Limb (tissue), 2 donors: ENCODE data around the gene ITGA11.
A peak's percentile ranks its signal among the peaks of the same experiment; 100 is the strongest.
"Not testable (repeated sequence)": the region's sequence is repeated elsewhere in the genome, so short reads cannot be mapped to it uniquely, and the experiment has no call there.

ENCODE experiments used
- DNase-seq, 2 donors: peaks; one replicate each; pipeline ENCODE4 v3.0.0-alpha.2; 2016; ENCODE audit errors: extremely low spot score in 2 of 2

The ITGA11 gene

GRCh38 chr15:68410466-68411342 is 21.3 kb downstream of the ITGA11 start:
- DNase-seq, result peak in 1 of 2 donors; percentile 13

GRCh38 chr15:68409736-68410370 is 22.1 kb downstream of the ITGA11 start:
- peak in 1 of 2 donors; percentile 17 for DNase-seq

- no peak for DNase-seq
These were observed 23.0 kb downstream of the ITGA11 start for GRCh38 chr15:68408971-68409370.

- peak in 1 of 2 donors; percentile 16 for DNase-seq
These were observed 23.8 kb downstream of the ITGA11 start for GRCh38 chr15:68407886-68408881.

DNA sequence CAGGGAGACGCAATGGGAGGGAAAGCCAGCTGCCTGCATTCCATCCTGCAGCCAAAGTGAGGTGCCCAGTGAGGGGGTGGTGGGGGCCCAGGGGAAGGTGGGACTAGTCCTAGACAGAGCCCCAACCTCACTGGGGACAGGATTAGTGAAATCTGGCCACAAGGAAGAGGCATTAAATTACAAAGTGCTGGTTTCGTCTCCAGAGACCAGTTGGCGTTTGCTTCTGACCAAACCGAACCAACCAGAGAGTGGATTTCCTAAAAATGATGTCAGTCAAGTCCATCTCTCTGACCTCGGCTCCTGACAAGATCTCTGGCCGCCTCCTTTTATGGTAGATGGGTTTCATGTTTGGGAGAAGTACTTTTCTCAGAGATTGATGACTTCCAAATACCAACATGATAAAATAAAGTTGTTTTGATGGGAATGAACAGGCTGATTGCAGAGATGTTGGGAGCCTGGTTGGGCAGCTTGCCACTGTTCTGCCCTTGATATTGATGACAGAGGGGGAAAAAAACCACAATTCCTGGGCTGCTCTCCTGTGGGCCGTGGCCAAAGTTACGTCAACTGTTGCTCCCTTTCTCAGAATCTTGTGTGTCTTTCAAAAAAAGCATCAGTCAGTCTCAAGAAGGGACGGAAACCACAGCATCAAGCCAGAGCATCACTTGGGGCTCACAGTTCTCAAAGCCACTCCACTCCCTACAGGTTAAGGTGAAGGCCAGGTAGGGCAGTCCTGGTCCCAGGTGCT is 24.6 kb downstream of the ITGA11 start:
- peak in 1 of 2 donors; percentile 34 for DNase-seq

GRCh38 chr15:68405378-68406250 is 26.3 kb downstream of the ITGA11 start:
- peak in 1 of 2 donors; percentile 16 for DNase-seq

DNA sequence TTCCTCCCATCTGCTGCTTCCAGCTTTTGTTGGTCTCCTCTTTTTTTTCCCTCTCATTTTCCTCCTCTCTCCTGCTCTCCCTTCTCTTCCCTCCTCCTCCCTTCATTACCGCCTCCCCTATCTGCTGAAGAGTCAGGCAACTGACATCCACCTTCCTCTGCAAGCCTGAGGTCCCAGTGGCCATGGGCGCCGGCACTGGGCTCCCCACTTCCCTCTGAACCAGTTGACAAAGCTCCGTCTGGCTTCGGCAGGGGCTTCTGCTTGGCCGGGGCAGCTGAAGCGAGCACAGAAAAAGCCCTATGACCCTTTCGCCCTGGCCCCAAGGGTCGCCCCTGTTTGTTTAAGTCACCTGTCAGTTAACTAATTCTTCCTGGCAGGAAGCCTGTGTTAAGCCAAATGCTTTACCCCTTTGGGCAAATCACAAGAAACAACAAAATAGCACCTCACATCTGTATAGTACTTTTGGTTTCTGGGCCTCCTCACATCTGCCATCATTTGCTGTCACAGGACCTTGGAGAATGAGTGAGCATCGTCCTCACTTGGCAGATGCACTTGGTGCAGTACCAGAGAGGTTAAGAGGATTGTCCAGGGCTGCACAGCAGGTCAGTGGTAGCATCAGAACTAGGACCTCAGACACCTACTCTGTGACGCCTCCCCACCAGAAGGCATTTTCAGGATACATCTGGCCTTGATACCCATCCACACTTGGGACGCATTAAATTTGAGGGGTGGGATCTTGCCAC is 27.7 kb downstream of the ITGA11 start:
- DNase-seq, result peak in 1 of 2 donors; percentile 11

DNA sequence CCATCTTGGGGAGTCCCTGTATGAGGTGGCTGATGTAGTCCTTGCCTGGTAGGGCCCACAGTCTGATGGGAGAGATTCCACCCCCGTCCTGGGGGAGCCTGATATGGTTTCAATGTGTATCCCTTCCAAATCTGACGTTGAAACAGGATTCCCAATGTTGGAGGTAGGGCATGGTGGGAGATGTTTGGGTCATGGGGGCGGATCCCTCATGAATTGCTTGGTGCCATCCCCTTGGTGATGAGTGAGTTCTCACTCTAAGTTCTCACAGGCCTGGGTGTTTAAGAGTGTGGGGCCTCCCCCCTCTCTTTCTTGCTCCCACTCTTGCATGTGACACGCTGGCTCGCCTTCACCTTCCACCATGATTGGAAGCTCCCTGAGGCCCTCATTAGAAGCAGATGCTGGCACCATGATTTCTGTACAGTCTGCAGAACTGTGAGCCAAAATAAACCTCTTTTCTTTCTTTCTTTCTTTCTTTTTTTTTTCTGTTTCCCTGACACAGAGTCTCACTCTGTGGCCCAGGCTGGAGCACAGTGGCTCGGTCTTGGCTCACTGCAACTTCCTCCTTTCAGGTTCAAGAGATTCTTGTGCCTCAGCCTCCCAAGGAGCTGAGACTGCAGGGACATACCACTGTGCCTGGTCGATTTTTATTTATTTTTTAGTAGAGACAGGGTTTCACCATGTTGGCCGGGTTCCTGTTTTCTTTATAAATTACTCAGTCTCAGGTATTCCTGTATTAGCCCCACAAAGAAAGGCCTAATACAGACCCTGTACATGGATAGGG is 28.6 kb downstream of the ITGA11 start:
- DNase-seq, result peak in 1 of 2 donors; percentile 9

- peak in 1 of 2 donors; percentile 21 for DNase-seq
These were observed 29.4 kb downstream of the ITGA11 start for GRCh38 chr15:68402432-68403160.

DNA sequence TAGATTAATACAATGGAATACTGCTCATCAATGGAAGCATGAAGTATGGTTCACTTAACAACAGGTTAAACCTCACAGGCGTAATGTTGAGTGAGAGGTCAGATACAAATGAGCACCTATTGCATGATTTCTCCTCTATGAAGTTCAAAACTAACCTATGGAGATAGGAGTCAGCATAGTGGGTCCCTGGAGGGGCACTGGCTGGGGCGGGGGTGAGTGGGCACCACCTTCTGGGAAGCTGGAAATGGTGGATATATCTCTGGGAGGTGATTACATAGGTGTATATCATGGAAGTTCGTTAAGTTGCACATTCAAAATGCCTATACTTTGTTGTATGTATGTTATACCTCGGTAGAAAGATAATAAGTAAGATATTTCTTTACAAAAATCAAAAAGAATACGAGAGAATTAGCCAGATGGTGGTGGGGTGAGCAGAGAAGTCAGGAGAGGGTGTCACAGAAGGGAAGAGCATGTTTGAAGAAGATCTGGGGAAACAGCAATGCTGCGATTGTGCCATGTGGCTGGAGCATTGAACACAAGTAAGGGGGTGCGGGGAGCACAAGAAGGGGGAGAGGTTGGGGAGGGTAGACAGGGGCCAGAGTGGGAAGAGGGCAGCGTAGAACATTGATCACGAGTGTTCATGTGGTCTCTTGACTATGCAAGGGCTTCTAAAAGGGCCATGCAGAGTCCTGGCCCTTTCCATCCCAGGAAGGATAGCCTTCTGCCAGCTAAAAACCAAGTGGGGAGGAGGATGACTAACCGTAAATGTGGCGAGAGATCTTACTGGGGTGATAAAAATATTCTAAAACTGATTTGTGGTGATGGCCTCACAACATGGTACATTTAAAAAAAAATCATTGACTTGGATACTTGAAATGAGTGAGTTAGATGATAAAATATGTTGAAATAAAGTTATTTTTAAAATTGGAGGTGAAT is 30.2 kb downstream of the ITGA11 start:
- peak in 1 of 2 donors; percentile 12 for DNase-seq

DNA sequence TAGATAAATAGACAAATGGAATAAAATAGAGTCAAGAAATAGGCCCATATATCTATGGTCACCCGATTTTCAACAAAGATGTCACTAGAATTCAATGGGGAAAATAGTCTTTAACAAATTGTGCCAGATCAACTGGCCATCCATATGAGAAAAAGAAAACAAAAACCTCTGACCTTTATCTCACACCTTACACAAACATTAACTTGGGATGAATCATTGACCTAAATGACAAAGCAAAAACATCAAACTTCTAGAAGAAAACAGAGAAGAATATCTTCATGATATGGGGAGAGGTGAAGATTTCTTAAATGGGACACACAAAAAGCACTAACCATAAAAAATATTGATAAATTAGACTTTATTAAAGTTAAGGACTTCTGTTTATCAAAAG is 31.9 kb downstream of the ITGA11 start:
- DNase-seq, result no peak

DNA sequence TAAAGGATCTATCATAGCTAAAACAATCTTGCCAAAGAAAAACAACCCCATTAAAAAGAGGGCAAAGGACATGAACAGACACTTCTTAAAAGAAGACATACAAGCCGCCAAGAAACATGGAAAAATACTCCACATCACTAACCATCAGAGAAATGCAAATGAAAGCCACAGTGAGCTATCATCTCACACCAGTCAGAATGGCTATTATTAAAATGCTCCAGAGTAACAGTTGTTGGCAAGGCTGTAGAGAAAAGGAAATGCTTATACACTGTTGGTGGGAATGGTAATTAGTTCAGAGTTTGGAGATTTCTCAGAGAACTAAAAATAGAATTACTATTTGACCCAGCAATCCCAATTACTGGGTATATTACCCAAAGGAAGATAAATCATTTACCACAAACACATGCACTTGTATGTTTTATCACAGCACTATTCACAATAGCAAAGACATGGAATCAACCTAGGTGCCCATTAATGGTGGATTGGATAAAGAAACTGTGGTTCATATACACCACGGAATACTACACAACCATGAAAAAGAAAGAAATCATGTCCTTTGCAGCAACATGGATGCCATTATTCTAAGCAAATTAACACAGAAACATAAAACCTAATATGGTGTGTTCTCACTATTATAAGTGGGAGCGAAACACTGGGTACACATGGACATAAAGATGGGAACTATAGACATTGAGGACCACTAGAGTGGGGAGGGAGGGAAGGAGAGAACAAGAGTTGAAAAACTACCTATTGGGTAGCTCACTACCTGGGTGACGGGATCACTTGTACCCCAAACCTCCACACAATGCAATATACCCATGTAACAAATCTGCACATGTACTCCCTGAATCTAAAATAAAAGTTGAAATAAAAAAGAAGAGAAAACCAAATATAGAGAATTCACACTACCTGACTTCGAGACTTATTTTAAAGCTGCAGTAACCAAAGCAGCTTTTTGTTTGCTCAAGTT is 32.6 kb downstream of the ITGA11 start:
- no peak for DNase-seq

DNA sequence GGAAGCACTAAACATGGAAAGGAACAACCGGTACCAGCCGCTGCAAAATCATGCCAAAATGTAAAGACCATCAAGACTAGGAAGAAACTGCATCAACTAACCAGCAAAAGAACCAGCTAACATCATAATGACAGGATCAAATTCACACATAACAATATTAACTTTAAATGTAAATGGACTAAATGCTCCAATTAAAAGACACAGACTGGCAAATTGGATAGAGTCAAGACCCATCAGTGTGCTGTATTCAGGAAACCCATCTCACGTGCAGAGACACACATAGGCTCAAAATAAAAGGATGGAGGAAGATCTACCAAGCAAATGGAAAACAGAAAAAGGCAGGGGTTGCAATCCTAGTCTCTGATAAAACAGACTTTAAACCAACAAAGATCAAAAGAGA is 34.0 kb downstream of the ITGA11 start:
- not testable (repeated sequence) for DNase-seq

- no peak for DNase-seq
These were observed 35.9 kb downstream of the ITGA11 start for GRCh38 chr15:68396068-68396467.

GRCh38 chr15:68391121-68391520 is 40.8 kb downstream of the ITGA11 start:
- peak in 1 of 2 donors; percentile 11 for DNase-seq
